Activated naive CD8-positive, alpha-beta T cell treated with anti-CD3 and anti-CD28 coated beads, Interleukin-2, amount 10 ng/mL, durations not matched to agents 7 days and 5 days (primary cell): ENCODE results near the gene ZBTB18. TPM values are rescaled to one million over a fixed set of nuclear protein-coding genes. Genes with fewer than 3 reads are reported as not detected.
"Not testable (repeated sequence)": the region's sequence is repeated elsewhere in the genome, so short reads cannot be mapped to it uniquely, and the experiment has no call there.

ENCODE experiments used
- ATAC-seq: fragments of 150-1000 bp; cut with Tn5 transposase; one replicate; pipeline ENCODE4 v1.10.0; 2021; ENCODE audit warnings: low read depth, moderate library complexity
- POLR2A ChIA-PET: fragments of 350-600 bp; sonication (Branson Sonifier 250); formaldehyde crosslinking; loops from one replicate; lab custom pipeline; 2021; ENCODE audit warnings: antibody characterized with exemption; lab: Charles Lee
- DNase-seq: peaks from one replicate; pipeline ENCODE4 v3.0.0; 2021
- H3K27ac Mint-ChIP-seq: one replicate; pipeline ENCODE4 v1.8.0; 2022; ENCODE audit warnings: mild to moderate bottlenecking, mixed read lengths
- H3K27me3 Mint-ChIP-seq: one replicate; pipeline ENCODE4 v1.8.0; 2022; ENCODE audit warnings: mild to moderate bottlenecking, moderate library complexity, mixed read lengths
- H3K36me3 Mint-ChIP-seq: one replicate; pipeline ENCODE4 v1.8.0; 2021; ENCODE audit warnings: mild to moderate bottlenecking, mixed read lengths
- H3K4me1 Mint-ChIP-seq: one replicate; pipeline ENCODE4 v1.8.0; 2021; ENCODE audit warnings: mixed read lengths
- H3K4me3 Mint-ChIP-seq: one replicate; pipeline ENCODE4 v1.8.0; 2022; ENCODE audit warnings: mild to moderate bottlenecking, moderate library complexity, mixed read lengths
- H3K9me3 Mint-ChIP-seq: one replicate; pipeline ENCODE4 v1.8.0; 2021; ENCODE audit warnings: mixed read lengths
- total RNA-seq, 2 experiments: library from RNA; stranded (reverse); gene quantifications; one replicate each; pipeline ENCODE4 v1.2.3, GENCODE V29; 2021

Gene ZBTB18
- 10 to 100 TPM; 24.7 to 26.5 TPM for total RNA-seq

DNA sequence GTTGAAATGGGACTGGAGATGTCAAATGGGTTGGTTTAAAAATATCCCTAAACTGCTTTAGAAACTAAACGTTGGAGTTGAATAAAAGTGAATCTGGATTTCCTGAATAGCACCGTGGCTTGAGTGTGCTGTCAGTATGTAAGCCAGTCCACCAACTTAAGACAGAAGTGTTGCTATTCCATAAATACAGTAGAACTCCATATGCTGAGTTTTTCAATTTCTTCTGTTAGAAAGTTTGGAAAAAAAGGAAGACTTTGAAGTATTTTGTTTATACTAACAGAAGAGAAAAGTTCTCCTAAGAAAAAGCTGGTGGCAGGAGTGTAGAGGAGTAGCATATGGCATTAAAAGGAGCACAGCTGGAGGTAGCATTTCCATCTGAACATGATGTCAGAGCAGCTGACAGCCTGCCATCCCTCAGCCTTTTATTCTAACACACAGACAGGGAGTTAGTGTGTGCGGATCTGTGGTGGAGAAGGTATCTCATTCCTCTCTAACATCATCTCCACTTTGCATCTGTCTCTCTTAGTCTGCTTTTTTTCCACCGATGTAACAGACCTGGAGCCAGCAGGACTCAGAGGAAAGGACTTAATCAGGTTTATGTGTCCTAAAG is at the start of gene ZBTB18:
Gene ZBTB18, plus strand, starts transcription at position 449 of the 610 bp plus-strand sequence. Its CDS starts 149 bp downstream, at position 598.
- Mint-ChIP-seq H3K9me3 (no peaks in the 10 kb centered on the region), H3K27me3 (no peaks in the 10 kb centered on the region), H3K4me3 (peak within 1 kb of the TSS; percentile 94), H3K27ac (peak within 1 kb of the TSS; percentile 93), H3K36me3 (peaks cover 8% of the 10 kb centered on the region), H3K4me1 (peaks cover 34% of the 10 kb centered on the region)
- ATAC-seq (no peak), DNase-seq (no peak)
- POLR2A ChIA-PET = no interaction called here

DNA sequence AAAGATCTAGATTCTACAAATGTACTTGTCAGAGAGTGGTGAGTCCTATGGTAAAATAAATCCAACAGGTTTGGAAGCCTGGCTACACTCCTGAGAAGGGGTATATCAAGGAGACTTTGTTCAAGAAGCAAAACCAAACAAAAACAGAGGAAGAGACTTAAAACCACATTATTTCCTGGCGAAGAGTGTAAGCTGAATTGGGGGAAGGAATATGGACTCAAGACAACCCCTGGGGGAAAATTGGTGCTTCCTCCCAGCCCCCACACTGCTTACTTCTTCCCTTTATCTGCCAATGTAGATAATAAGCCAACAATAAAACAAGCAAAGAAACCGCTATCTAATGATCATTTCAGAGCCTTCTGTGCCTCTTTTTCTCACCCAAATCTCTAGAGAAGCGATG is 48.4 kb upstream of the ZBTB18 start:
- peaks cover 17% of the 10 kb centered on the region for H3K4me1 Mint-ChIP-seq
- DNase-seq (no peak), ATAC-seq (peak; percentile 14)
- no peaks in the 10 kb centered on the region for H3K27me3 Mint-ChIP-seq
- peak overlapping the region; percentile 35 for H3K4me3 Mint-ChIP-seq
- no peaks in the 10 kb centered on the region for H3K9me3 Mint-ChIP-seq
- no peaks in the 10 kb centered on the region for H3K36me3 Mint-ChIP-seq
- POLR2A ChIA-PET = no interaction called here
- peak overlapping the region; percentile 15 for H3K27ac Mint-ChIP-seq

DNA sequence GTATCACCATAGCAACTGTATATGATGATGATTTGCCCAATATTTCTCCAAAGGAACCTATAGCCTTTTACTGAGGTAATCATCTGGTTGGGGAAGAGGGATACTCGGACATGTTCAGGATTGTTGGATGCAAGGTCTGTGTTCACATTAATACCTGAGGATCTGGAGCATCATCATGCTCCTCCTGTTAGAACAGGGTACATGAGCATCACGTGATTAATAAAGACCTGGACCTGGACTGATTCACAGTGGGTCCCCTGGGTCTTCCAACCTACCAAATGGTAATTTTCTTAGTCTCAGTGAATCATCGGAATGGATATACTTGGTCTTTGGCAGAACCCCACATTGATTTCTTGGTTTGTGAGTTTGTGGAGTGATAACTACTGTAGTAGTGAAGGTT is 45.6 kb upstream of the ZBTB18 start:
- Mint-ChIP-seq H3K4me3 (no peak overlapping the region), H3K4me1 (peaks cover 17% of the 10 kb centered on the region), H3K36me3 (no peaks in the 10 kb centered on the region), H3K27ac (no peak overlapping the region), H3K9me3 (no peaks in the 10 kb centered on the region), H3K27me3 (peaks cover 2% of the 10 kb centered on the region)
- POLR2A ChIA-PET = no interaction called here
- DNase-seq (no peak), ATAC-seq (no peak)

- Mint-ChIP-seq H3K9me3 (no peaks in the 10 kb centered on the region), H3K4me3 (no peak overlapping the region), H3K4me1 (peaks cover 17% of the 10 kb centered on the region), H3K36me3 (no peaks in the 10 kb centered on the region), H3K27me3 (peaks cover 4% of the 10 kb centered on the region), H3K27ac (no peak overlapping the region)
- POLR2A ChIA-PET = no interaction called here
- ATAC-seq (no peak), DNase-seq (no peak)
These were observed 44.6 kb upstream of the ZBTB18 start for GRCh38 chr1:244006381-244006901.

GRCh38 chr1:244006961-244007360 is 44.1 kb upstream of the ZBTB18 start:
- peaks cover 4% of the 10 kb centered on the region for H3K27me3 Mint-ChIP-seq
- peaks cover 15% of the 10 kb centered on the region for H3K4me1 Mint-ChIP-seq
- DNase-seq (no peak), ATAC-seq (no peak)
- POLR2A ChIA-PET = no interaction called here
- no peaks in the 10 kb centered on the region for H3K9me3 Mint-ChIP-seq
- H3K27ac Mint-ChIP-seq = no peak overlapping the region
- H3K4me3 Mint-ChIP-seq = no peak overlapping the region
- H3K36me3 Mint-ChIP-seq = no peaks in the 10 kb centered on the region

GRCh38 chr1:244010191-244010590 is 40.9 kb upstream of the ZBTB18 start:
- no peak overlapping the region for H3K27ac Mint-ChIP-seq
- H3K27me3 Mint-ChIP-seq = peaks cover 4% of the 10 kb centered on the region
- ATAC-seq = no peak
- H3K4me3 Mint-ChIP-seq = no peak overlapping the region
- no peak for DNase-seq
- H3K36me3 Mint-ChIP-seq = no peaks in the 10 kb centered on the region
- no peaks in the 10 kb centered on the region for H3K4me1 Mint-ChIP-seq
- POLR2A ChIA-PET = no interaction called here
- H3K9me3 Mint-ChIP-seq = no peaks in the 10 kb centered on the region

- ATAC-seq = no peak
- Mint-ChIP-seq H3K27ac (no peak overlapping the region), H3K9me3 (no peaks in the 10 kb centered on the region), H3K36me3 (no peaks in the 10 kb centered on the region), H3K4me3 (no peak overlapping the region), H3K27me3 (peaks cover 4% of the 10 kb centered on the region), H3K4me1 (no peaks in the 10 kb centered on the region)
- no peak for DNase-seq
- POLR2A ChIA-PET = no interaction called here
These were observed 40.4 kb upstream of the ZBTB18 start for GRCh38 chr1:244010703-244011123.

DNA sequence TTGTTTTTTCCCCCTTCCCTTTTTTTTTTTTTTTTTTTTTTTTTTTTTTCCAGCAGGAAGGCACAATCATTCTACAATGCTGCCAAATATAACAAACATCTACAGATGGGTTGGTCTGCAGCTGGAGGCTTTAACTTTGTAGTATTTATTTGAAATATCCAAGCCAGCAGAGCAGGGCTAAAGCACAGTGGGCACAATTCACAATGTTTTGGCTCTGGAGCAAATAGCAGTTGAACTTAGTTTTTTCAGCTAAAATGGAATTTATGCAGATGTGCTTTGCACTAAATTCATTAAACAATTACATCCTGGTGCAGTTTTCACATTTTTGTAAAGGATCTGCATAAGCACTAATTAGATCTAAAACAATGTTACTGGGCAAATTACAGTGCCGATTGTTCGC is 39.8 kb upstream of the ZBTB18 start:
- Mint-ChIP-seq H3K27ac (no peak overlapping the region), H3K4me3 (no peak overlapping the region), H3K36me3 (no peaks in the 10 kb centered on the region), H3K27me3 (peaks cover 4% of the 10 kb centered on the region), H3K9me3 (no peaks in the 10 kb centered on the region), H3K4me1 (no peaks in the 10 kb centered on the region)
- POLR2A ChIA-PET = no interaction called here
- ATAC-seq = no peak
- no peak for DNase-seq

- ATAC-seq = no peak
- no peak for DNase-seq
- H3K4me3 Mint-ChIP-seq = no peak overlapping the region
- no peak overlapping the region for H3K27ac Mint-ChIP-seq
- H3K9me3 Mint-ChIP-seq = no peaks in the 10 kb centered on the region
- POLR2A ChIA-PET = no interaction called here
- no peaks in the 10 kb centered on the region for H3K36me3 Mint-ChIP-seq
- H3K4me1 Mint-ChIP-seq = no peaks in the 10 kb centered on the region
- peaks cover 4% of the 10 kb centered on the region for H3K27me3 Mint-ChIP-seq
These were observed 39.3 kb upstream of the ZBTB18 start for GRCh38 chr1:244011786-244012185.

- DNase-seq (no peak), ATAC-seq (no peak)
- POLR2A ChIA-PET = no interaction called here
- Mint-ChIP-seq H3K27ac (no peak overlapping the region), H3K4me1 (no peaks in the 10 kb centered on the region), H3K9me3 (no peaks in the 10 kb centered on the region), H3K27me3 (peaks cover 4% of the 10 kb centered on the region), H3K36me3 (no peaks in the 10 kb centered on the region), H3K4me3 (no peak overlapping the region)
These were observed 38.9 kb upstream of the ZBTB18 start for GRCh38 chr1:244012202-244012601.

DNA sequence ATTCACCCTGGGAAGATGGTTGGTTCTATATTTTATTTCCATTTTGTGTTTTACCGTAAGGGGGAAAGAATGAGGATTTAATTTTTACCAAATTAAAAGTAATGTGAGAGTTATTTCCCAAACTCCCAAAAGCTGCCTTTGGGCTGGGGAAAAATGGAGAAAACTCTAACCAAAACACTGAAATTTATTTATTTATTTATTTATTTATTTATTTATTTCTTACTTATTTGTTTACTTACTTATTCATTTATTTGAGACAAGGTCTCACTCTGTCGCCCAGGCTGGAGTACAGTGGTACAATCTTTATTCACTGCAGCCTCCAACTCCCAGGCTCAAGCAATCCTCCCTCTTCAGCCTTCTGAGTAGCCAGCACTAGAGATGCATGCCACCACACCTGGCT is 38.0 kb upstream of the ZBTB18 start:
- no peak for DNase-seq
- H3K4me1 Mint-ChIP-seq = no peaks in the 10 kb centered on the region
- H3K27me3 Mint-ChIP-seq = peaks cover 4% of the 10 kb centered on the region
- ATAC-seq = no peak
- H3K27ac Mint-ChIP-seq = no peak overlapping the region
- no peak overlapping the region for H3K4me3 Mint-ChIP-seq
- H3K36me3 Mint-ChIP-seq = no peaks in the 10 kb centered on the region
- POLR2A ChIA-PET = no interaction called here
- no peaks in the 10 kb centered on the region for H3K9me3 Mint-ChIP-seq

DNA sequence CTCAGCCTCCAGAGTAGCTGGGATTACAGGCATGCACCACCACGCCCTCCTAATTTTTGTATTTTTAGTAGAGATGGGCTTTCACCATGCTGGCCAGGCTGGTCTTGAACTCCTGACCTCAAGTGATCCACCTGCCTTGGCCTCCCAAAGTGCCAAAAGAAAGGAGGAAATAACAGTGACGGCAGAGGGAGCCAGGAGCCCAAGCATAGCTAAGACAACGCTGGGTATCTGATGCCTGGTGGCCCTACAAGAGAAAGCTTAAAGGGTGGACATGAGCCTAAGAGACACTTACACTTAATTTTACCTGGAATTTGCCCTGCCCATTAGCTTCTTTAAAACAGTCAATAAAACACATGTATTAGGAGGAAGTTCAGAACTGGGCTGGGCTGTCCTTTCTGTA is 36.2 kb upstream of the ZBTB18 start:
- DNase-seq, ATAC-seq, H3K4me1 Mint-ChIP-seq, H3K27ac Mint-ChIP-seq, H3K9me3 Mint-ChIP-seq, H3K27me3 Mint-ChIP-seq, H3K4me3 Mint-ChIP-seq, H3K36me3 Mint-ChIP-seq: not testable (repeated sequence)
- POLR2A ChIA-PET = interaction anchor here (0.9 kb wide), 1 partner anchor 23 kb away, joined by 3 read pairs; no protein-coding TSS in a partner anchor

- no peaks in the 10 kb centered on the region for H3K4me1 Mint-ChIP-seq
- H3K27ac Mint-ChIP-seq = no peak overlapping the region
- peaks cover 5% of the 10 kb centered on the region for H3K27me3 Mint-ChIP-seq
- H3K4me3 Mint-ChIP-seq = no peak overlapping the region
- H3K36me3 Mint-ChIP-seq = no peaks in the 10 kb centered on the region
- POLR2A ChIA-PET = no interaction called here
- H3K9me3 Mint-ChIP-seq = peaks cover 2% of the 10 kb centered on the region
- ATAC-seq = no peak
- no peak for DNase-seq
These were observed 31.0 kb upstream of the ZBTB18 start for GRCh38 chr1:244019982-244020485.

GRCh38 chr1:244021427-244021826 is 29.7 kb upstream of the ZBTB18 start:
- DNase-seq (no peak), ATAC-seq (no peak)
- Mint-ChIP-seq H3K4me3 (no peak overlapping the region), H3K36me3 (no peaks in the 10 kb centered on the region), H3K27ac (no peak overlapping the region), H3K4me1 (no peaks in the 10 kb centered on the region), H3K9me3 (peaks cover 2% of the 10 kb centered on the region), H3K27me3 (peaks cover 8% of the 10 kb centered on the region)
- POLR2A ChIA-PET = no interaction called here
